ENCODE results near the gene PMEL.
A peak's percentile ranks its signal among the peaks of the same experiment; 100 is the strongest.

- TF ChIP-seq CTCF (IDR thresholded peaks at IDR 0.05) (peak in 1 of 6 experiments; percentile 5), POLR2A (IDR thresholded peaks at IDR 0.05) (no peak)
Observed at GRCh38 chr12:55955800-55956508, 9.9 kb downstream of the PMEL start.

All from thyroid gland (tissue), 4 donors.